ENCODE data around the gene KRT40.

DNA sequence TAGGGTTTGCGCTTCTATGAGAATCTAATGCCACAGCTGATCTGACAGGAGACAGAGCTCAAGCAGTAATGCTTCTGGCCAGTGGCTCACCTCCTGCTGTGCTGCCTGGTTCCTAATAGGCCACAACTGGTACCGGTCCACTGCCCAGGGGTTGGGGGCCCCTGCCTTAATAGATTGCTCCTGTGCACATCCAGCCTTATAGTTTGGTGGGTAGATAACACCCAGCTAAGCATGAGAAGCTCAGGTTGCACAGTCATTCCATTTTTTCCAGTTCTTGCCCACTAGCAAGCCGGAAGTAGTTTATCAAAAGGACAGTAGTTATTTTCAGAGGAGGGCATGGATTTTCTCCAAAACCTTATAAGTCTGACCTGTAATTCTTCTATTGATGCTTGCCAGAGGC, 35.3 kb upstream of the KRT40 start:
- TF ChIP-seq CTCF (IDR thresholded peaks at IDR 0.05; ENCODE audit: poor library complexity) (no peak), EZH2phosphoT487 (IDR thresholded peaks at IDR 0.05; ENCODE audit: low read depth, severe bottlenecking, unreplicated experiment) (no peak), EZH2 (IDR thresholded peaks at IDR 0.05; ENCODE audit: borderline replicate concordance) (no peak)

All from hepatocyte (in vitro differentiated cells).